ENCODE measurements around the gene TMC1.

Gene TMC1

GRCh38 chr9:72749276-72749675 lies 227.9 kb downstream of the TMC1 start:
- no peak overlapping the region for H3K4me3 Mint-ChIP-seq
- H3K36me3 Mint-ChIP-seq (ENCODE audit: low read depth): no peaks in the 10 kb centered on the region
- no peaks in the 10 kb centered on the region for H3K9me3 Mint-ChIP-seq
- H3K4me1 Mint-ChIP-seq: no peaks in the 10 kb centered on the region
- H3K27me3 Mint-ChIP-seq (ENCODE audit: low read depth): no peaks in the 10 kb centered on the region
- H3K27ac Mint-ChIP-seq: peak overlapping the region in 1 of 3 experiments; percentile 34
- TF ChIP-seq CTCF (IDR thresholded peaks at IDR 0.05; ENCODE audit: unreplicated experiment in 3 of 3): no peak

GRCh38 chr9:72751541-72751940 lies 230.1 kb downstream of the TMC1 start:
- H3K36me3 Mint-ChIP-seq (ENCODE audit: low read depth): no peaks in the 10 kb centered on the region
- peaks cover 2% of the 10 kb centered on the region for H3K27me3 Mint-ChIP-seq (ENCODE audit: low read depth)
- H3K27ac Mint-ChIP-seq: no peak overlapping the region
- no peak overlapping the region for H3K4me3 Mint-ChIP-seq
- TF ChIP-seq CTCF (IDR thresholded peaks at IDR 0.05; ENCODE audit: unreplicated experiment in 3 of 3): no peak
- H3K9me3 Mint-ChIP-seq: no peaks in the 10 kb centered on the region
- no peaks in the 10 kb centered on the region for H3K4me1 Mint-ChIP-seq

- H3K9me3 Mint-ChIP-seq: no peaks in the 10 kb centered on the region
- no peaks in the 10 kb centered on the region for H3K4me1 Mint-ChIP-seq
- H3K36me3 Mint-ChIP-seq (ENCODE audit: low read depth): no peaks in the 10 kb centered on the region
These were observed 232.0 kb downstream of the TMC1 start for GRCh38 chr9:72753266-72753893.

GRCh38 chr9:72755836-72756235 lies 234.4 kb downstream of the TMC1 start:
- Mint-ChIP-seq H3K36me3 (ENCODE audit: low read depth) (no peaks in the 10 kb centered on the region), H3K4me3 (no peak overlapping the region), H3K27me3 (ENCODE audit: low read depth) (peaks cover 7% of the 10 kb centered on the region), H3K27ac (no peak overlapping the region), H3K9me3 (no peaks in the 10 kb centered on the region), H3K4me1 (no peaks in the 10 kb centered on the region)
- no peak for TF ChIP-seq CTCF (IDR thresholded peaks at IDR 0.05; ENCODE audit: unreplicated experiment in 3 of 3)

More at GRCh38 chr9:72753266-72753893, 232.0 kb downstream of the TMC1 start:
- no peak overlapping the region for H3K27ac Mint-ChIP-seq
- H3K27me3 Mint-ChIP-seq (ENCODE audit: low read depth): peaks cover 6% of the 10 kb centered on the region
- peak; percentile 29 to 37 (median 35) for TF ChIP-seq CTCF (IDR thresholded peaks at IDR 0.05; ENCODE audit: unreplicated experiment in 3 of 3)
- no peak overlapping the region for H3K4me3 Mint-ChIP-seq

- no peak for TF ChIP-seq CTCF (IDR thresholded peaks at IDR 0.05; ENCODE audit: unreplicated experiment in 3 of 3)
- Mint-ChIP-seq H3K4me1 (no peaks in the 10 kb centered on the region), H3K9me3 (no peaks in the 10 kb centered on the region), H3K27ac (no peak overlapping the region), H3K4me3 (no peak overlapping the region), H3K27me3 (ENCODE audit: low read depth) (peaks cover 11% of the 10 kb centered on the region), H3K36me3 (ENCODE audit: low read depth) (no peaks in the 10 kb centered on the region)
These were observed 237.5 kb downstream of the TMC1 start for GRCh38 chr9:72758944-72759343.

- H3K27ac Mint-ChIP-seq: no peak overlapping the region
- H3K27me3 Mint-ChIP-seq (ENCODE audit: low read depth): peaks cover 8% of the 10 kb centered on the region
- no peak overlapping the region for H3K4me3 Mint-ChIP-seq
- no peaks in the 10 kb centered on the region for H3K9me3 Mint-ChIP-seq
- no peak for TF ChIP-seq CTCF (IDR thresholded peaks at IDR 0.05; ENCODE audit: unreplicated experiment in 3 of 3)
- no peaks in the 10 kb centered on the region for H3K36me3 Mint-ChIP-seq (ENCODE audit: low read depth)
- H3K4me1 Mint-ChIP-seq: no peaks in the 10 kb centered on the region
These were observed 241.6 kb downstream of the TMC1 start for GRCh38 chr9:72763022-72763421.

Measured in nephron (organoid).